DMS53 (cell line): Measurements from ENCODE around the gene ID4.
A peak's percentile ranks its signal among the peaks of the same experiment; 100 is the strongest.
"Not testable (repeated sequence)": the region's sequence is repeated elsewhere in the genome, so short reads cannot be mapped to it uniquely, and the experiment has no call there.

Experiments
- DNase-seq: peaks from one replicate; lab custom pipeline; 2025; lab: John Stamatoyannopoulos, UW

ID4 gene

DNA sequence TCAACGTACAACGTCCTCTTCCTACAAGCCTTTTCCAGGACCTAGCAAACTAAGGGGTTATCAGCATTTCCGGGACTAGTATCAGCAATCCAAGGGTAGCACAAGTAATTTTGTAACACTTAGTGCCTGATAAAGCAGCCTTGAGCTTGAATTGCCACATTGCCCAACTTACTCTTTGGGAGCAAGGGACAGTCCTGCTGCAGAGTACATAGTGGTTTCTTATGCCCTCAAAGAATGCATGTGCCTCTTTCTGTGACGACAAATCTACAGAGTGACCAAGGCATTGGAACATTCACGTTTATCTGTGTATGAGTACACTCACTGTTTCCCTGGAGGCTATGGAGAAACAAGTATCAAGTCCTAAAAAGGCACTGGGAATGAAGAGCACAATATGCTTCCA, 3.2 kb upstream of the ID4 start:
- DNase-seq, result no peak

GRCh38 chr6:19834858-19835257, 2.3 kb upstream of the ID4 start:
- no peak for DNase-seq

- DNase-seq, result no peak
These were observed 1.6 kb upstream of the ID4 start for GRCh38 chr6:19835605-19836004.

DNA sequence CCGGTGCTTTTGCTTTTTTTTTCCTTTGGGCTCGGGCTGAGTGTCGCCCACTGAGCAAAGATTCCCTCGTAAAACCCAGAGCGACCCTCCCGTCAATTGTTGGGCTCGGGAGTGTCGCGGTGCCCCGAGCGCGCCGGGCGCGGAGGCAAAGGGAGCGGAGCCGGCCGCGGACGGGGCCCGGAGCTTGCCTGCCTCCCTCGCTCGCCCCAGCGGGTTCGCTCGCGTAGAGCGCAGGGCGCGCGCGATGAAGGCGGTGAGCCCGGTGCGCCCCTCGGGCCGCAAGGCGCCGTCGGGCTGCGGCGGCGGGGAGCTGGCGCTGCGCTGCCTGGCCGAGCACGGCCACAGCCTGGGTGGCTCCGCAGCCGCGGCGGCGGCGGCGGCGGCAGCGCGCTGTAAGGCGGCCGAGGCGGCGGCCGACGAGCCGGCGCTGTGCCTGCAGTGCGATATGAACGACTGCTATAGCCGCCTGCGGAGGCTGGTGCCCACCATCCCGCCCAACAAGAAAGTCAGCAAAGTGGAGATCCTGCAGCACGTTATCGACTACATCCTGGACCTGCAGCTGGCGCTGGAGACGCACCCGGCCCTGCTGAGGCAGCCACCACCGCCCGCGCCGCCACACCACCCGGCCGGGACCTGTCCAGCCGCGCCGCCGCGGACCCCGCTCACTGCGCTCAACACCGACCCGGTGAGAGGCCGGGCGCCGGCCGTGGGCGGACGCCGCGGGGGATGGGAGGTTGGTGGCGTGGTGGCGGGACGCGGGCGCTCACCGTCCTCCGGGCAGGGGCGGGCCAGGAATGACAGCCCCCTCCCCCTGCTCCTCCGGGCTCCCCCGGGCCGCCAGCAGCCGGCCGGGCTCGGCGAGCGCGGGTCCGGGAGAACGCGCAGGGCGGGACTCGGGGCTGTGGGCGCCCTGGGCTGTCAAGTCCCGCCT, 606 bp downstream of the ID4 start:
- peak; percentile 82 for DNase-seq

DNA sequence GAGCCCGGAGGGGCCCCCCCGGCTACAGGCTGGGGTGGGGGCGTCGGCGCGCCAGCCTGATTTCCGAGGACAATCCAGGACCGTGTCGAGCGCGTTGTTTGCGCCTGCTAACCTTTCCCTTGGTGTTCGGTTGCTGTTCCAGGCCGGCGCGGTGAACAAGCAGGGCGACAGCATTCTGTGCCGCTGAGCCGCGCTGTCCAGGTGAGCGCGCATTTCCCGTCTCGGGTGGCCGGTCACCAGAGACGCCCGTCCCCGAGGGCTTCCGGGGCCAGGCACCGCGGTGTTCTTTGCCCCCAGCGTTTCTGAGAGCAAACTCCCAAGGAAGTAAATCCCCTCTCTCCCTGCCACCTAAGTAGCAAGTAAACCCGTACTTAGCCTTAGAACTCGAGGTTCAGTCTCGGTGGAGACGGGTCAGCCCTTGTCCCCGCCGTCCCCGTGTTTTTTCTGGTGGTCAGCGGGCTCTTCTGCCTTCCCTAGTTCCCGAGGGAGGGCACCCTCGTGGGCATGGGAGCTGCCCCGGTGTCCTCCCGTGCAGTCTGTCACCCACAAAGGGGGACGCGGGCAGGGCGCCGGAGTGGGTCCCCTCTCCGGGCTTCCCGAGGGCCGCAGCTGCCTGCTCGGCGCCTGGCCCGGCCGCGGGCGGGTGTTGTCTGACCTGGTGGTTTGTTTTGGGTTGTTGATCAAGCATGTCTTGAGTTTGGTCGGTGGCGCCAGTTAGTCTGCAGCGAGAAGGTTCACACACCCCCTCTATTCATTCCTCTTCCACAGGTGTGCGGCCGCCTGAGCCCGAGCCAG, 1.5 kb downstream of the ID4 start:
- DNase-seq, result peak; percentile 88

- no peak for DNase-seq
These were observed 2.0 kb downstream of the ID4 start for GRCh38 chr6:19839237-19839546.

- no peak for DNase-seq
These were observed 2.6 kb downstream of the ID4 start for GRCh38 chr6:19839788-19840187.

DNA sequence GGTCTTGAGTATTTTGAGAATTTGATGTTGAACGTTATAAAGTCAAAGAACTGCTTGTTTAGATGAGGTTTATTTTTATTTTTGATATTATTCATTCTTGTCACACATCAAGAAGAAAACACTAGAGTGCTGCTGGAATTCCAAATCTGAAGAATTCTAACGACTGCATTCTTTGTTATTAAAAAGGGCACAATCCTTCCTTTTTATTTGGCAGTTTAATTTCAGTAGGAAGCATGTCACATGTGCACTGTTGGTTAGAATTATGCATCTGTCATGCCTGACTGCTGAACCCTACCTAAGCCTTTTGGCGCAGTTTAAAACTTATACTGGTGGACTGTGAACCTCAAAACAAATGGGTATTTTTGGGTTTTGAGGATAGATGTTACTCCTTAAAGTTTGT, 4.0 kb downstream of the ID4 start:
- DNase-seq, result peak; percentile 26

DNA sequence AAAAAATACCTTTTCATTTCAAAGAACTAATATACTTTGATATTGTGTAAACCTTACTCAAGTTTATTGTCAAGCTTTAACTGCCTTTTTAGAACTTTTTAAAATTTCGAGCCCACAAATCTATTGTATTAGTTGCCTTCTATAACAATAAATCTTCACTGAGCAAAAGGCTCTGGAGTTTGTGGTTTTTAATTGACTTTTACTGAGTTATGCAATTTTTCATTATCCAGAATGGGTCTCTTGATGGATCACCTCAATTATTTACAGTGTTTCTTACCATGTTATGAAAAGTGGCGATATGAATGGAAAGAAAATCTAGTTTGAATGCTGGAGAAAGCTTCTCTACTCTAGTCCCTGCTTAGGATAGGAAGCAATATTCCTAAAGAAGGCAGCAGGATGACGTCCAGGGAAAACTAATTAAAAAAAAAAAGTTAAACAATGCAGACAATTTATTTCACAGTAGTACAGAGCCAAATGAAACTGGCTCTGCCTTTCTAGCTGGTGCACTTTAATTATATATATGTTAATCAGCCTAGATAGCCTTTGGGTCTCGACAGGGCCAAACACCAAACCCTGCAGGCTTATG, 5.0 kb downstream of the ID4 start:
- no peak for DNase-seq

GRCh38 chr6:19844689-19845088, 7.5 kb downstream of the ID4 start:
- no peak for DNase-seq

GRCh38 chr6:19845266-19846041, 8.3 kb downstream of the ID4 start:
- no peak for DNase-seq

GRCh38 chr6:19848465-19849029, 11.4 kb downstream of the ID4 start:
- no peak for DNase-seq

DNA sequence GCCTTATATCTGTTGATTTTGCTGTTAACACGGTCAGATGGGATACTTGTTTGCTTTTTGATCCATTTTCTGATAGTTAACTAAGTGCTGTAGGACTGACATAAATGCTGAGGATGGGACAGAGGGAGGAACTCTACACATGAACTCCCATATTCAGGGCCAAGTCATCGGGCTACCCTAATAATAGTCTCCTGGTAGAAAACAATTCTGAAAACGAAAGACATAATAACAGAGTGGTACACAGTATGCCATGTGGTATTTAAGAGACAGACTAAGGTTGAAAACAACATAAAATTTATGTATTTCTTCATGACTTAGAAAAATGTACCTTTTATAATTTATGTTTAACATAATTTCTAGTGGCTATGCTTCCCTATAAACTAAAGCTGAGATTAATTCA, 12.0 kb downstream of the ID4 start:
- no peak for DNase-seq

GRCh38 chr6:19849755-19850154, 12.6 kb downstream of the ID4 start:
- peak; percentile 13 for DNase-seq

GRCh38 chr6:19851241-19852089, 14.3 kb downstream of the ID4 start:
- DNase-seq, result peak; percentile 92

DNA sequence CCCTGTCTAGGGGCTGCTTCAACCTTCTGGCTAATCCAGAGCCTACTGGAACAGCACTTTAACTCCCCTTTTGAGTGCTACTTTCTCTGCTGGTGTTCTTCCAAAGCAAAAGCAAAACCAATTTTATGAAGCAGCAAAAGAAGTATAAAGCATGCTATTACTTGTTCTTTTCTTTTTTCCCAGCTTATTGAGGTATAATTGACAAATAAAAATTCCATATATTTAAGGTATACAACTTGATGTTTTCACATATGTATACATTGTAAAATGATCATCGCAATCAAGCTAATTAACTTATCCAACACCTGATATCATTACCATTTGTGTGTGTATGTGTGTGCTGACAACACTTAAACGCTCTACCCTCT, 14.9 kb downstream of the ID4 start:
- no peak for DNase-seq

DNA sequence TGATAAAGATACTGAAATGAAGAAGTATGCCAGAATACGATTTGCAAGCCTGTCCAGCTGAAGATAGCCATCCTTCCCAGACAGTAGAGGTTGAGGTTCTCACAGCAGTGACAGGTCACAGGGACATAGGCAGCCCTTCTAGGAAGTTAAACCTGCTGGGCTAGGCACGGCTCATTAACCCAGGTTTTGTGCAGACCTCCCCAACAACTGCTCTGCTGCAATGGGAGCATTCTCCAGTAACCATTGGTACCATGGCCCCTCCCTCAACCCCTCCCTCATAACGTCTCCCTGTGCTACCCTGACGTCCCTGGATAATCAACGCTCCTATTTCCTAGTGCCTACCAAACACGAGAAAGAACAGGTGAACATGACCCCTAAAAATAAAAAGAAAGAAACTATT, 15.8 kb downstream of the ID4 start:
- DNase-seq, result no peak

GRCh38 chr6:19854421-19855015, 17.3 kb downstream of the ID4 start:
- DNase-seq, result not testable (repeated sequence)

- DNase-seq, result no peak
These were observed 18.4 kb downstream of the ID4 start for GRCh38 chr6:19855536-19855935.

- DNase-seq, result no peak
These were observed 20.0 kb downstream of the ID4 start for GRCh38 chr6:19857139-19857538.

- no peak for DNase-seq
These were observed 20.5 kb downstream of the ID4 start for GRCh38 chr6:19857703-19858102.
